GM12878 (cell line): ENCODE data around the gene TET3. TPM values are rescaled to one million over a fixed set of nuclear protein-coding genes. Genes with fewer than 3 reads are reported as not detected.

Experiments used
- ATAC-seq: fragments of 200-7000 bp; cut with Tn5 transposase; 3 replicates; pipeline ENCODE4 v1.9.1; 2020; ENCODE audit warnings: mild to moderate bottlenecking, moderate library complexity
- BruUV-seq: library from RNA; stranded (reverse); fragments of 400-500 nt; replicated peaks from 2 replicates; lab custom pipeline; 2021; lab: Mats Ljungman, UMichigan
- CTCF ChIA-PET: fragments of 300-600 bp; sonication (Branson Sonifier 250); formaldehyde crosslinking; extraction: SDS; loops from one replicate; lab custom pipeline; 2021; ENCODE audit warnings: inconsistent platforms; lab: Yijun Ruan, JAX
- POLR2A ChIA-PET: fragments of 350-600 bp; formaldehyde crosslinking; extraction: SDS; loops from one replicate; lab custom pipeline; 2021; ENCODE audit warnings: inconsistent platforms; lab: Charles Lee
- RAD21 ChIA-PET: fragments of 300-600 bp; sonication (Branson Sonifier 250); formaldehyde crosslinking; loops from one replicate; lab custom pipeline; 2023; ENCODE audit warnings: antibody characterized with exemption; ENCODE audit not compliant: unreplicated experiment; lab: Charles Lee
- SMC1A ChIA-PET: fragments of 300-600 bp; sonication (Branson Sonifier 250); formaldehyde crosslinking; loops from one replicate; lab custom pipeline; 2023; ENCODE audit not compliant: unreplicated experiment, uncharacterized antibody; lab: Charles Lee
- DNase-seq: peaks from one replicate; pipeline ENCODE4 v3.0.0-alpha.2; 2011; ENCODE audit warnings: low read depth, low spot score
- FAIRE-seq: peaks from 3 replicates; lab custom pipeline; 2011; peaks lifted over from hg19 to GRCh38; lab: Jason Lieb, UNC
- H2AFZ ChIP-seq: 2 replicates; pipeline ENCODE4 v1.6.0; 2011; ENCODE audit warnings: low read depth, low read length, control low read depth; ENCODE audit not compliant: control insufficient read depth
- H3K27ac ChIP-seq: 2 replicates; pipeline ENCODE4 v1.5.1; 2011; ENCODE audit warnings: control low read depth; ENCODE audit not compliant: control insufficient read depth, insufficient read depth
- H3K27me3 ChIP-seq, 2 experiments: replicated peaks in 1 of 2; 2 replicates each; pipeline versions ENCODE4 v1.6.0 to v1.6.1; 2011; ENCODE audit warnings: low read length in 1 of 2; ENCODE audit not compliant: control insufficient read depth in 2 of 2, insufficient read depth in 2 of 2
- H3K36me3 ChIP-seq, 2 experiments: 2 replicates each; pipeline ENCODE4 v1.5.1; 2011; ENCODE audit warnings: low read length in 1 of 2; ENCODE audit not compliant: control insufficient read depth in 2 of 2, insufficient read depth in 2 of 2
- H3K4me1 ChIP-seq: 2 replicates; pipeline ENCODE4 v1.6.1; 2011; ENCODE audit warnings: mild to moderate bottlenecking, low read length, moderate library complexity, mixed read lengths; ENCODE audit not compliant: control insufficient read depth, insufficient read depth
- H3K4me2 ChIP-seq: 2 replicates; pipeline ENCODE4 v1.6.0; 2011; ENCODE audit warnings: control low read depth; ENCODE audit not compliant: control insufficient read depth, insufficient read depth
- H3K4me3 ChIP-seq: fragments of 200-600 bp; sonication (generic); 2 replicates; pipeline ENCODE4 v1.5.1; 2016
- H3K79me2 ChIP-seq: 2 replicates; pipeline ENCODE4 v1.6.0; 2011; ENCODE audit warnings: low read length; ENCODE audit not compliant: control insufficient read depth, insufficient read depth
- H3K9ac ChIP-seq: 2 replicates; pipeline ENCODE4 v1.8.0; 2011; ENCODE audit warnings: low read length, control low read depth, mixed read lengths; ENCODE audit not compliant: control insufficient read depth, insufficient read depth
- H3K9me3 ChIP-seq: replicated peaks from 3 replicates; pipeline ENCODE4 v1.5.1; 2011; ENCODE audit warnings: mild to moderate bottlenecking, low read length; ENCODE audit not compliant: control insufficient read depth, insufficient read depth
- H4K20me1 ChIP-seq: 2 replicates; pipeline ENCODE4 v1.6.0; 2011; ENCODE audit not compliant: control insufficient read depth, insufficient read depth
- EGR1 ChIP-seq, 2 experiments: IDR thresholded peaks; 1 replicate in 1 of 2; 2 replicates in 1 of 2; pipeline ENCODE4 v1.6.1; 2011 to 2012; ENCODE audit warnings: low read depth in 2 of 2, low read length in 2 of 2, borderline replicate concordance in 1 of 2, mild to moderate bottlenecking in 1 of 2, moderate library complexity in 1 of 2
- FOXK2 ChIP-seq: fragments of 450-650 bp; IDR thresholded peaks from 2 replicates; pipeline ENCODE4 v1.6.1; 2017; ENCODE audit warnings: mild to moderate bottlenecking, moderate library complexity
- MYB ChIP-seq: fragments of 150-350 bp; IDR thresholded peaks from 2 replicates; pipeline ENCODE4 v1.6.1; 2014; ENCODE audit warnings: mild to moderate bottlenecking, low read depth, low read length, borderline replicate concordance
- NFYA ChIP-seq: IDR thresholded peaks from 2 replicates; pipeline ENCODE4 v1.6.1; 2011; ENCODE audit warnings: low read depth, mild to moderate bottlenecking, low read length, improper control_type of control experiment, borderline replicate concordance
- PAX8 ChIP-seq: fragments of 450-650 bp; IDR thresholded peaks from 2 replicates; pipeline ENCODE4 v1.6.1; 2017; ENCODE audit warnings: mild to moderate bottlenecking, moderate library complexity
- RFX5 ChIP-seq: IDR thresholded peaks from 2 replicates; pipeline ENCODE4 v1.6.1; 2011; ENCODE audit warnings: low read depth, low read length, improper control_type of control experiment
- SMARCA5 ChIP-seq: fragments of 450-650 bp; IDR thresholded peaks from 2 replicates; pipeline ENCODE4 v1.6.1; 2017; ENCODE audit warnings: mild to moderate bottlenecking
- SRF ChIP-seq, 2 experiments: IDR thresholded peaks; 2 replicates each; pipeline ENCODE4 v1.6.1; 2011; ENCODE audit warnings: low read depth in 2 of 2, low read length in 2 of 2, mild to moderate bottlenecking in 1 of 2, moderate library complexity in 1 of 2
- STAT1 ChIP-seq: fragments of 450-650 bp; conservative IDR thresholded peaks from 2 replicates; pipeline ENCODE4 v1.6.1; 2014; ENCODE audit warnings: antibody characterized with exemption, mild to moderate bottlenecking
- ZBED1 ChIP-seq: IDR thresholded peaks from 2 replicates; pipeline ENCODE4 v1.6.1; 2016; ENCODE audit warnings: borderline replicate concordance
- ZNF207 ChIP-seq: fragments of 450-650 bp; IDR thresholded peaks from 2 replicates; pipeline ENCODE4 v1.6.1; 2014; ENCODE audit warnings: antibody characterized with exemption, mild to moderate bottlenecking, borderline replicate concordance
- ZNF622 ChIP-seq: fragments of 450-650 bp; IDR thresholded peaks from 2 replicates; pipeline ENCODE4 v1.6.1; 2017; ENCODE audit warnings: mild to moderate bottlenecking, inconsistent platforms
- WGBS: methylation state at CpG from one replicate; pipeline ENCODE4 v1.1.6; 2016; ENCODE audit warnings: low lambda C conversion rate; ENCODE audit not compliant: insufficient replicate concordance, insufficient coverage; ENCODE audit errors: missing lambda C conversion rate; 5-methylcytosine and 5-hydroxymethylcytosine counted together
- in situ Hi-C: fragments of 300-500 bp; cut with MboI; formaldehyde crosslinking; loops from 9 replicates; pipeline ENCODE4 v1.14.3; 2018; ENCODE audit warnings: mixed read lengths
- intact Hi-C: fragments of 100-400 bp; cut with micrococcal nuclease; formaldehyde crosslinking; loops from one replicate; pipeline ENCODE4 v1.14.2; 2022; ENCODE audit not compliant: unreplicated experiment
- polyA plus RNA-seq, 11 experiments: library from polyadenylated mRNA; depleted of rRNA in 4 of 11; unstranded in 6 of 11; stranded (reverse) in 5 of 11; fragments of >200 nt; fragmentation: Nextera tagmentation in 4 of 11; fragmentation: Illumina TruSeq in 1 of 11; extraction: Ambion mirVana in 4 of 11; extraction: Trizol in 1 of 11; gene quantifications; 1 replicate in 1 of 11; 2 replicates in 10 of 11; pipeline versions ENCODE4 v1.2.1 to v1.2.3, GENCODE V29; 2011 to 2016; ENCODE audit warnings: inconsistent platforms in 2 of 11, missing spikeins in 2 of 11, low read depth in 1 of 11
- total RNA-seq, 4 experiments: library from RNA; depleted of rRNA in 3 of 4; stranded (reverse); fragments of >200 nt in 3 of 4; fragmentation: Illumina TruSeq in 1 of 4; extraction: Trizol in 1 of 4; gene quantifications; 2 replicates each; pipeline versions ENCODE4 v1.2.1 to v1.2.3, GENCODE V29; 2013 to 2021
- TF ChIP-seq, protein P1 (sequence below): fragments of 450-650 bp; conservative IDR thresholded peaks from 2 replicates; pipeline ENCODE4 v1.6.1; 2017; ENCODE audit warnings: mild to moderate bottlenecking, moderate library complexity

Gene TET3
- total and polyA plus RNA-seq, 10 of the 15 experiments (the other 5 are each of a cell fraction or from before 2014, with no cell fraction given) = 0.77 to 25.9 (median 8.5) TPM

DNA sequence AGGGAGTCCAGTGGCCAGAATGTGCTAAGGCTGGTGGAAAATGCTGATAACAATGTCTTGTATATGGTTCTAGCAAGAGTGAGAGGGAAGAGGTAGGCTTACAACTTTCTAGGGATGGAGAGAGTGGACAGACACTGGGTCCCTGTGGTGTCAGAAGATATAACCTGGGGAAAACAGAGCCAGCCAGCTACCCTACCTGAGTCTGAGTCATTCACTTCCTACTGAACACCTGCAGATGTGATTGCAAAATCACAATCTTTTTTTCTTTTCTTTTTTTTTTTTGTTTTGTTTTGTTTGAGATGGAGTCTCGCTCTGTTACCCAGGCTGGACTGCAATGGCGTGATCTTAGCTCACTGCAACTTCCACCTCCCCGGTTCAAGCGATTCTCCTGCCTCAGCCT lies 7.3 kb downstream of the TET3 start (continued):
- TF ChIP-seq MYB = no peak
- TF ChIP-seq, all 136 proteins: peak for 2

DNA sequence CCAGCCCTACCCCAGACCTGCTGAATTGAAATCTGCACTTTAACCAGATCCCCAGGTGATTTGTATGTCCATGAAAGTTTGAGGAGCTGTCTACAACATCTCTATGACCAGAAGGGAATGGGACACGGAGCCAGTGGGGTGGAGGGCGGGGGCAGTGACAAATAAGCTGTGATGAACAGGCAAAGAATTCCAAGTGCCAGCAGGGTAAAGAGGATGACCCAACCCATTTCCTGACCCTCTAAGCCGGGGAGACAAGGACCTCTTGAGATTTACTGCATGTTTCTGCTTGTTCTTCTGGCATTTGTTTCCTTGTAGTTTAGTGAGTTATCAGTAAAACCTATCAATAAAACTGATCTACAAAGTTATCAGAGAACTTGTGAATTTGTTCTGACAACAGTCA lies 8.7 kb downstream of the TET3 start:
- CTCF ChIA-PET = interaction anchor here (0.6 to 4.3 kb wide), 7 partner anchors 8 to 170 kb away, joined by 3 to 40 read pairs (median 3); no protein-coding TSS in a partner anchor
- RAD21 ChIA-PET = interaction anchor here (0.9 to 5.3 kb wide), 6 partner anchors 8 to 169 kb away, joined by 3 to 40 read pairs (median 4); partner anchors contain the start of gene STAMBP
- no peak for TF ChIP-seq NFYA
- no peak for TF ChIP-seq ZBED1
- no peak for TF ChIP-seq EGR1 (IDR thresholded peaks at IDR 0.05; ENCODE audit: borderline replicate concordance in 1 of 2, low read depth in 2 of 2, low read length in 2 of 2)
- TF ChIP-seq ZNF622 = no peak
- TF ChIP-seq SRF (IDR thresholded peaks at IDR 0.05; ENCODE audit: low read depth in 2 of 2, low read length in 2 of 2) = no peak
- no peak for TF ChIP-seq STAT1
- no peak for TF ChIP-seq FOXK2
- TF ChIP-seq SMARCA5 = no peak
- TF ChIP-seq, protein P1, sequence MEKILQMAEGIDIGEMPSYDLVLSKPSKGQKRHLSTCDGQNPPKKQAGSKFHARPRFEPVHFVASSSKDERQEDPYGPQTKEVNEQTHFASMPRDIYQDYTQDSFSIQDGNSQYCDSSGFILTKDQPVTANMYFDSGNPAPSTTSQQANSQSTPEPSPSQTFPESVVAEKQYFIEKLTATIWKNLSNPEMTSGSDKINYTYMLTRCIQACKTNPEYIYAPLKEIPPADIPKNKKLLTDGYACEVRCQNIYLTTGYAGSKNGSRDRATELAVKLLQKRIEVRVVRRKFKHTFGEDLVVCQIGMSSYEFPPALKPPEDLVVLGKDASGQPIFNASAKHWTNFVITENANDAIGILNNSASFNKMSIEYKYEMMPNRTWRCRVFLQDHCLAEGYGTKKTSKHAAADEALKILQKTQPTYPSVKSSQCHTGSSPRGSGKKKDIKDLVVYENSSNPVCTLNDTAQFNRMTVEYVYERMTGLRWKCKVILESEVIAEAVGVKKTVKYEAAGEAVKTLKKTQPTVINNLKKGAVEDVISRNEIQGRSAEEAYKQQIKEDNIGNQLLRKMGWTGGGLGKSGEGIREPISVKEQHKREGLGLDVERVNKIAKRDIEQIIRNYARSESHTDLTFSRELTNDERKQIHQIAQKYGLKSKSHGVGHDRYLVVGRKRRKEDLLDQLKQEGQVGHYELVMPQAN = no peak
- no peak for TF ChIP-seq PAX8
- TF ChIP-seq RFX5 = no peak
- TF ChIP-seq ZNF207 = no peak
- intact Hi-C loops (no loop called here), in situ Hi-C loops (no loop called here)
- SMC1A ChIA-PET = interaction anchor here (0.7 to 3.7 kb wide), 8 partner anchors 8 to 165 kb away, joined by 3 to 45 read pairs (median 4); partner anchors contain the start of gene STAMBP
- Histone ChIP-seq H3K27ac (no peak overlapping the region), H3K36me3 (peaks cover 6 to 37% of the 10 kb centered on the region in 2 experiments), H3K27me3 (no peaks in the 10 kb centered on the region), H4K20me1 (peaks cover 26% of the 10 kb centered on the region), H3K4me1 (peaks cover 25% of the 10 kb centered on the region), H3K9ac (no peak overlapping the region), H3K4me3 (peak overlapping the region; percentile 21; the same call in 1 of the 2 replicates), H3K79me2 (peaks cover 97% of the 10 kb centered on the region), H3K9me3 (peaks cover 8% of the 10 kb centered on the region; the same call in 2 of the 3 replicates), H2AFZ (no peak overlapping the region), H3K4me2 (peak overlapping the region; percentile 59)
- POLR2A ChIA-PET = no interaction called here
- ATAC-seq = no peak
- BruUV-seq = no TSS peak
- DNase-seq = no peak
- no peak for FAIRE-seq
- WGBS = 61% methylated on average over 3 of the region's 3 CpGs
